22Rv1 (cell line): ENCODE results near the gene LRRC27.
"Not testable (repeated sequence)": the region's sequence is repeated elsewhere in the genome, so short reads cannot be mapped to it uniquely, and the experiment has no call there.

Source experiments
- H3K27ac ChIP-seq: fragments of 450-650 bp; 2 replicates; pipeline ENCODE4 v1.5.1; 2017
- ZFX ChIP-seq: fragments of 450-650 bp; IDR thresholded peaks from 2 replicates; pipeline ENCODE4 v1.6.1; 2017; ENCODE audit warnings: antibody characterized with exemption, borderline replicate concordance
- TF ChIP-seq, protein P1 (sequence below): fragments of 450-650 bp; IDR thresholded peaks from 2 replicates; pipeline ENCODE4 v1.5.1; 2017; ENCODE audit warnings: mild to moderate bottlenecking

LRRC27 gene

DNA sequence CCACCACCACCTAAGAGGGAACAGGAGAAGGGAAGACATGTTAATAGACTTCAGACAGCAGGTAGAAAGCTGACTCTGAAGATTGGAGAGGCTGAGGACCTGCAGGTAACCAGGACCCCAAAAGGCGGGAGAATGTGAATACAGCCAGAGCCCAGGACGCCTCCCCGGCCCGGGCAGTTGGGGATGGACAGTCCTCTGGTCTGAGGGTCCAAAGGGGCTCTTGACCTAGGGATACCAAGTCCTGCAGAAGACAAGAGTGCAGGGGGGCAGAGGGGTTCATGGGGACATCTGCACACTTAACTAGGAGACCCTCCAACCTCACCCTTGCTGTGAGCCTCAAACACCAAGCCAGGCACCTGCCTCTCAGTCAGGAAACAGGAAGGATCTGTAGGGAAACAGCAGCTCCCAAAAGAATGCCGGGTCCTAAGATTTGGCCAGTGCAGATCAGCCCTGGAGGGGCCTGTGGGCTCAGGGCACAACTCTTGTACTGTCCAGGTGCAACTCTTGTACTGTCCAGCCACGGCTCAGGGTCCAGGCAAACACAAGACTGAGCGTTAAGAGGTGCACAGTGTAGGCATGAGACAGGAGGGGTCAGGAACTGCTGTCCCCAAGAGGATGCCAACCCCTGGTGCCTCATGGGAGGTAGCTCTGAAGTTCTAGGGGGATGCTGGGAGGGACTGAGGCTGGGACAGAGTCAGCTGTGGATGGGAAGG is 22.0 kb upstream of the LRRC27 start:
- TF ChIP-seq, protein P1, sequence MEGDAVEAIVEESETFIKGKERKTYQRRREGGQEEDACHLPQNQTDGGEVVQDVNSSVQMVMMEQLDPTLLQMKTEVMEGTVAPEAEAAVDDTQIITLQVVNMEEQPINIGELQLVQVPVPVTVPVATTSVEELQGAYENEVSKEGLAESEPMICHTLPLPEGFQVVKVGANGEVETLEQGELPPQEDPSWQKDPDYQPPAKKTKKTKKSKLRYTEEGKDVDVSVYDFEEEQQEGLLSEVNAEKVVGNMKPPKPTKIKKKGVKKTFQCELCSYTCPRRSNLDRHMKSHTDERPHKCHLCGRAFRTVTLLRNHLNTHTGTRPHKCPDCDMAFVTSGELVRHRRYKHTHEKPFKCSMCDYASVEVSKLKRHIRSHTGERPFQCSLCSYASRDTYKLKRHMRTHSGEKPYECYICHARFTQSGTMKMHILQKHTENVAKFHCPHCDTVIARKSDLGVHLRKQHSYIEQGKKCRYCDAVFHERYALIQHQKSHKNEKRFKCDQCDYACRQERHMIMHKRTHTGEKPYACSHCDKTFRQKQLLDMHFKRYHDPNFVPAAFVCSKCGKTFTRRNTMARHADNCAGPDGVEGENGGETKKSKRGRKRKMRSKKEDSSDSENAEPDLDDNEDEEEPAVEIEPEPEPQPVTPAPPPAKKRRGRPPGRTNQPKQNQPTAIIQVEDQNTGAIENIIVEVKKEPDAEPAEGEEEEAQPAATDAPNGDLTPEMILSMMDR, result no peak
- no peak for TF ChIP-seq ZFX
- H3K27ac ChIP-seq, result no peak overlapping the region

DNA sequence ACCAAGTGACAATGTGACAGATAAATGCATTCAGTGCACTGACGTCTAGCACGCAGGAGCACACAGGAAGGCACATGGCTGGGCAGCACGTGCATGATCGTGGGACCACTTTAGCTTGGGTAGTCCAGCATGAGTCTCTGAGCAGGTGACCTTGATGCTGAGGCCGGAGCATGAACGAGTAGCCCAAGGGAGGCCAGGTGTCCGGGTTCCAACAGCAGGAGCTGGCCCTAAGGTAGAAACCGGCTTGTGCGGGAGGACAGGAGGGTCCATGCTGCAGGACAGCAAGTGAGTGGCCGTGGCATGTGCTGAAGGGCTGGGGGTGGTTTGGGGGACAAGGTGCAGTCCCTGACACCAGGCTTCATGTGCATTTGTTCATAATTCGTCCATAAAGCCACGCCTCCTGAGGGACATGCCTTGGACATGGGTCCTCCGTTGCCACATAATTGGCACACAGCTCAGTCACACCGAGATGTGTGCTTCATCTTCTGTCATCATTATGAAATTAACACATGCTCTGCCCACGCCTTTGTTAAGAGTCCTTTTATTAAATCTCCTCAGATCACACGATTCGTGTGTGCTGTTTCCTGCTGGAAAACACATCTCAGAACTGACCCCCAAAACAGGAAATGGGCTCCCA is 21.2 kb upstream of the LRRC27 start:
- no peak overlapping the region for H3K27ac ChIP-seq

DNA sequence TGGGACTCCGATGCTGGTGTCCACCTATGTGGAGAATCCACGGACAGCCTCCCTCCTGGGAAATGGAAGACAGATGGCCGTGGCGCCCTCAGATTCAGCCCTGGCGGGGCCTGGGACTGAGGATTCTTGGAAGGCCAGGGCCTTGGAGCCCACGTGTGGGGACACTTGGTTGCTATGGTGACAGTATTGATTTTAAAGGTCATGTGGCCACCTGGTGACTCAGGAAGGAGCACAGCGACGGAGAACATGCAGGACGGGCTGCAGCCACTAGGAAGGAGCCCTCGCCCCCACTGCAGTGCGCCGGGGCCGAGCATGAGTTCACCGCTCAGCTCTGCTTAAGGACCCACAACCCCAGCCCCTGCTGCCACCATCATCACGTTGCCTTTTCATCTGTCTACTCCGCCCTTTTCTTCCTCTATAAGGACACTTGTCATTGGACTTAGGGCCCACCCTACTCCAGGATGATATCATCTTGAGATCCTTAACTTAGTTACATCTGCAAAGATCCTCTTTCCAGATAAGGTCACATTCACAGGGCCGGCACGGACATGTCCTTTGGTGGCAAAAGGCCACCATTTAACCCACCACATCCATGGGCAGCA is 20.6 kb upstream of the LRRC27 start:
- no peak for TF ChIP-seq ZFX
- TF ChIP-seq, protein P1, result no peak
- no peak overlapping the region for H3K27ac ChIP-seq

More for the DNA sequence above, 21.2 kb upstream of the LRRC27 start:
- TF ChIP-seq ZFX, result no peak
- TF ChIP-seq, protein P1, result no peak

DNA sequence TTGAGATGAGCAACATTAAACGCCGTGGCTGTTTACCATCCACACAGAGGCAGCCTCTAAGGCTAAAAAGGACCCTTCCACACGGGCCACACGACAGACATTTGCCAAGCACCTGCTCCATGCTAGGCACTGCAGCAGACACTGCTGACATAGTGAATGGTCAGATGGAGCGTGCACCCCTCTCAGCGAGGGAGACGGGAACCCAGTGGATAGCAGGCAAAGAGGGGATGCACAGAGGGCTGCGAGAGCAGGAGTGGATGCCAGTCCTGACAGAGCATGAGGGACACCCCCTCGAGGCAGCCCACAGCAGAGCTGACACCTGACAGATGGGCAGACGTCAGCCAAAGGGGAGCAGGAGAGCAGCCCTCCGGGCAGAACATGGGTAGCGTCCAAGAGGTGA is 18.7 kb upstream of the LRRC27 start:
- no peak overlapping the region for H3K27ac ChIP-seq
- no peak for TF ChIP-seq ZFX
- TF ChIP-seq, protein P1, result no peak

DNA sequence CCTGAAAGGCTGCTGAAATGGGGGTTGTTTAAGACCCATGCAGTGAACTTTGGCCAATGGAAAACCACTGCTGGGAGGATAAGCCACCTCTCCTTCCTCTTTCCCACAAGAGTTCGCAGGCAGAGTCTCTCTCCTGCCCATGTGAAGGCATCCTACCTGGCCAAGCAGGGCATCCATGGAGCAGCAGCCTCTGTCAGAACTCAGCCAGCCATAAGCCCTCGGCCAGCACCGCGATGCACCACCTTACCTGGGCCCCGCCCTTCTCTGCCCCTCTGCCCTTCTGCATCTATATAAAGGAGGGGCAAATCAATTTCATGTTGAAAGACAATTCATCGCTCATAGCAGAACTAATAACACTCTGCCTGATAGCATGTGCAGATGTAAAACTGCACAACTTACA is 18.1 kb upstream of the LRRC27 start:
- TF ChIP-seq, protein P1, result no peak
- no peak for TF ChIP-seq ZFX
- no peak overlapping the region for H3K27ac ChIP-seq

DNA sequence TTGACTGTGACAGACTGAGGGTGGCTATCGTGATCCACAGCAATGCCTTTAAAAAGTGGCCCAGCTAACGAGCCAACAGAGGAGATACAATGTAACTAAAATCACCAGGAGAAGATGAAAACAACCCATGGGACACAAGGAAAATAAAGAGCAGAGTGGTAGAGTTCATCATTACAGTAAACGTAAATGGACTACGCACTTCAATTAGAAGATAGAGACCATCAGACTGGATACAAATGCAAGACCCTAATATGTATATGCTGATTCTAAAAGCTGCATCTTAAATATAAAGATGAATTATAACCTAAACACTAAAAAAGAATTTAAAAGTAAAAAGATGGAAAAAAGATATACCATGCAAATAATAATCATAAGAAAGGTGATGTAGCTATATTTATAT is 17.7 kb upstream of the LRRC27 start:
- no peak for TF ChIP-seq ZFX
- TF ChIP-seq, protein P1, result no peak
- H3K27ac ChIP-seq, result no peak overlapping the region

DNA sequence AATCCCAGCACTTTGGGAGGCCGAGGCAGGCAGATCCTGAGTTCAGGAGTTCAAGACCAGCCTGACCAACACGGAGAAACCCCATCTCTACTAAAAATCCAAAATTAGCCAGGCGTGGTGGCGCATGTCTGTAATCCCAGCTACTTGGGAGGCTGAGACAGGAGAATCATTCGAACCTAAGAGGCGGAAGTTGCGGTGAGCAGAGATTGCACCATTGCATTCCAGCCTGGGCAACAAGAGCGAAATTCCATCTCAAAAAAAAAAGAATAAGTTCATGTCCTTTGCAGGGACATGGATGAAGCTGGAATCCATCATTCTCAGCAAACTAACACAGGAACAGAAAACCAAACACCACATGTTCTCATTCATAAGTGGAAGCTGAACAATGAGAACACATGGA is 17.1 kb upstream of the LRRC27 start:
- not testable (repeated sequence) for H3K27ac ChIP-seq
